HG03565 (cell line): ENCODE measurements around the gene DPYSL5.

Experiments used
- ATAC-seq: cut with Tn5 transposase; IDR thresholded peaks from one replicate; pipeline ENCODE4 v1.9.1; 2021; ENCODE audit warnings: mild to moderate bottlenecking, moderate library complexity; ENCODE audit not compliant: unreplicated experiment

The DPYSL5 gene

DNA sequence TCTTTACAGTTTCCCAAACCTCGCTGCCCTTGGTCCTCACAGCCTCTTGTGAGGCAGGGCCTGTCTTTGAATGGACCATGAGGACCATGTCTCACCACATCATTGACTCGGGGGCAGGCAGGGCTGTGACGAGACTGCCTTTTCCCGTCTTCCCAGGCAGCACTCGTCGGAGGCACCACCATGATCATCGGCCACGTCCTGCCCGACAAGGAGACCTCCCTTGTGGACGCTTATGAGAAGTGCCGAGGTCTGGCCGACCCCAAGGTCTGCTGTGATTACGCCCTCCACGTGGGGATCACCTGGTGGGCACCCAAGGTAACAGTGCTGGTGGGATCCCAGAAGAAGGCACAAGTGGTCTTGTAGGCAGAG is 76.8 kb downstream of the DPYSL5 start:
- ATAC-seq: no peak

DNA sequence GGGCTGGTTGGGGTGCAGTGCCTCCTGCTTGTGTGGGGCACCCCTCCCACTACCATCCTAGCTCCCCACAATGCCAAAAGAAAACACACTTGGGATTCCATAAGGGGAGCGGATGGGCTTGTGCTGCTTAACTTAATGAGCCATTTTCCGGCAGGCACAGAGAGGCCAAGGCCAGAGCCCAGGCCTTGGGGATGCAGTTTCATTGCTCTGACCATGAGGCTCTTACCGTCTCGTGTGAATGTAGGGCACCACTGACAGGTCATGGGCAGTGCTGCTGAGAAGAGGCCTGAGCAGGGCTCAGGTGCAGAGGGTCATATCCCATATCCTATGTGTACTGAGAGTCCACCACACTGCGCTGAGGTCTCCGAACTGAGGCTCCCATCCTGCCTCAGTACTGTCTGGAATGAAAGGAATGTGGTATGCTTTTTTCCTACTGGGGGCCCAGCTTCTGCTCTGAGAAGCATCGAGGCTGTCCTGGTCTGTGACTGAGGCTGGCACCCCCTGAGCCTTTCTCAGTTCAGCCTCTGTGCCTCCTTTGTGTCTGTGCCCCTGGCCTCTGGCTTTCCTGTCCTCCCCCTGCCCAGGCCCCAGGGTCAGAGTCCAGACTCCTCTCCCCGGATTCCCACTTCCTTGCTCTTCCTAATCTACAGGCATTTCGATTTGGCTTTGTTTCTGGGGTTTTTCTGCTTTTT is 77.3 kb downstream of the DPYSL5 start:
- no peak for ATAC-seq

DNA sequence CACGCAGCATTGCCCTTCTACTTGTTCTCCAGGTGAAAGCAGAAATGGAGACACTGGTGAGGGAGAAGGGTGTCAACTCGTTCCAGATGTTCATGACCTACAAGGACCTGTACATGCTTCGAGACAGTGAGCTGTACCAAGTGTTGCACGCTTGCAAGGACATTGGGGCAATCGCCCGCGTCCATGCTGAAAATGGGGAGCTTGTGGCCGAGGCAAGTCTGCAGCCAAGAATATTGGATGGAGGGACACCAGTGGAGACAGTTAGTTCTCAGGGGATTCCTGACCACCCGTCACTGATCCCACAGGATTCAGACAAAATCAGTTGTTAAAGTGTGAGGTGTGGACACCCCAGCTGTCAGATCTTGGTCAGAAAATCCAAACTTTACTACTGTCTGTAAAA is 79.3 kb downstream of the DPYSL5 start:
- no peak for ATAC-seq

DNA sequence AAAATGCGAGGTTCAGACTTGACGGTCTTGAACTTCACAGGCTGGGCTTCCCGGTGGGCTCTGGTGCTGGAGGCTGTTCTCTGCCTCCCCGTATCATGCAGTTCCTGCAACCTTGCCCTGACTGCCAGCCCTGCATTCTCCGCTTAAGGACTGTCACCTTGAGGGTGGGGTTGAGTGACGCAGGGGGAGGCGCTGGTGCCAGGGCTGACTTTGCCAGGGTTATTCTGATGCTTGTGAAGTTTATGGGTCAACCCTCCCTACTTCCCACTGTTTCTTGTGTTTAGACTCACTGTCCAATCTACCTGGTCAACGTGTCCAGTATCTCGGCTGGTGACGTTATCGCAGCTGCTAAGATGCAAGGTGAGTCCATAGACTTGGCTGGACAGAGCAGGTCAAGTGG is 85.0 kb downstream of the DPYSL5 start:
- no peak for ATAC-seq

DNA sequence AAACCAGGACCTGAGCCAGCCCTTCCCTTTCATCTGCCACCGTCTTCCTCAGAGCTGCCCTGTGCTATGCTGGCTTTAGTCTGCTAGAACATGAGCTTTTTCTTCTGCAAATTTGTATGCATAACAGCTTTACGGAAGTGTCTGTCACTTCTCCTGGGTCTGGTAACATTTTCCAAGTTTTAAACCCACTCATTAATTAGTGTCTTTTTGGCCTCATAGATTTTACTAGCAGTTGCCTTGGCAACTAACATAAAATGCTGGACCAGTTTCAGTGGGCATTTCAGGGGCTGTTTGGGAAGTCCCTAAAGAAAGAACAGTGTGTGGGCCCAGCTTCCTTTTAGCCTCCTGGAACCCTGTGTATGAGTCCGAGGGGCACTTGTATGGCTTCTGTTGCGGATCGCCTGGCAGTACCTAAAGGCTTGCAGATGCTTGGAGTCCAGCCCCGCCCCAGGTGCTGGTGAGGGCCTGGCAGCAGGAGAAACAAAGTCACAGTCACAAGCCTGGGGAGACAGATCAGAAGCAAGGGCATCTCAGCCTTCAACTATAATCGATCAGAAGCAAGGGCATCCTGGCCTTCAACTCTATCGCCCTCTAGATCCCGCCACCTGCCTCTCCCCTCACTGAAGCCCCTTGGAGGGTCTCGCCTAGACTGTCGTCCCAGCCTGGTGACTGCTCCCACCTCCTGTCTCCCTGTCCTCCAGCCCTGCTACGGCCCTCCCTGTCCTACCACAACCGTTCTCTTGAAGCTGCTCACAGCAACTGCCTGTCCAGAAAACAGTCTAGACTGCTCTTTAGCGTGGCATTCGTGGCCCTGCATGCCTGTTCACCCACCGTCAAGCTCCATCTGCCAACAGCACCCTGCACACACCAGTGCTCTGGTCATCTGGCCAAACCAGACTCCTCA is 85.8 kb downstream of the DPYSL5 start:
- no peak for ATAC-seq

DNA sequence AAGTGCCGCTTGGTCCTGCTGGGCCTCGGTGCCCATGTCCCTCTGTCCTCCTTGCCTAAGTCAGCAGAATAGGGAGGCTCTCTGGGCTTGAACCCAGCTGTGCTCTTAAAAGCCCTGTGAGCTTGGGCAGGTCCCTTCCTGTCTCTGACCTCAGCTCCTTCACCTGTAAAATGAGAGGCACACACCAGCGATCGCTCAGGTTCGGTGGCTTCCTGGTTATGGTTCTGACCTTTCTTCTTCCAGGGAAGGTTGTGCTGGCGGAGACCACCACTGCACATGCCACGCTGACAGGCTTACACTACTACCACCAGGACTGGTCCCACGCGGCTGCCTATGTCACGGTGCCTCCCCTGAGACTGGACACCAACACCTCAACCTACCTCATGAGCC is 86.4 kb downstream of the DPYSL5 start:
- no peak for ATAC-seq

DNA sequence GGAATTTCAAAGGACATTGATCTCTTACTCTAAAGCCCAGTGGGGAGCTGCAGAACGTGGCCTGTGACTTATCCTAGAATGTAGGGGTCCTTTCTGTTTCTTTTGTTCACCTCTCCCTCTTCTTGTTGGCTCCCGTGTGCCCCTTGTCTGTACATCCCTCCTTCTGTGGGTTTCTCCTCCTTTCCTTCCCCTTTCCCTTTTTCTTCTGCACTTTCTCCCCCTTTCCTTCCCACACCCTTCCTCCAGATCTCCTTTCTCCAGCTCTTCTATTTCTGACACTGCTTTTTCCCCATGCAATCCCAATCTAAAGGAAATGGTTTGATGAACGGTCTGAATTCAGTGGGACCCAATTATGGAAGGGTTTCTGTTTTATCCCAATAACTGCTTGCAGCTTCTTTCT is 87.1 kb downstream of the DPYSL5 start:
- ATAC-seq: no peak

DNA sequence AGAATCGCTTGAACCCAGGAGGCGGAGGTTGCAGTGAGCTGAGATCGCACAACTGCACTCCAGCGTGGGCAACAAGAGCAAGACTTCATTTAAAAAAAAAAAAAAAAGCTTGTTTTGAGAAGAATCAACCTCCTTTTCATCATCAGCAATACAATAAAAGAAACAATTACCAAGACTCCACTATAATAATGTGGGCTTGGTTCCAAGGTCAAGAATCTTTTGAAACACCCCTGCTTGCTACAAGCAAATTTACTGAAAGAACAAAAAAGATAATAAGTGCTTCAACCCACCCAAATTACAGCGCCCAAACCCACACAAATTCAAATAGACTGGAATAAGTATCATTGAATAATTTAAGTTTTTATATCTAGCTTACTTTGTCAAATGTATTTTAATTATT is 88.9 kb downstream of the DPYSL5 start:
- ATAC-seq: no peak

DNA sequence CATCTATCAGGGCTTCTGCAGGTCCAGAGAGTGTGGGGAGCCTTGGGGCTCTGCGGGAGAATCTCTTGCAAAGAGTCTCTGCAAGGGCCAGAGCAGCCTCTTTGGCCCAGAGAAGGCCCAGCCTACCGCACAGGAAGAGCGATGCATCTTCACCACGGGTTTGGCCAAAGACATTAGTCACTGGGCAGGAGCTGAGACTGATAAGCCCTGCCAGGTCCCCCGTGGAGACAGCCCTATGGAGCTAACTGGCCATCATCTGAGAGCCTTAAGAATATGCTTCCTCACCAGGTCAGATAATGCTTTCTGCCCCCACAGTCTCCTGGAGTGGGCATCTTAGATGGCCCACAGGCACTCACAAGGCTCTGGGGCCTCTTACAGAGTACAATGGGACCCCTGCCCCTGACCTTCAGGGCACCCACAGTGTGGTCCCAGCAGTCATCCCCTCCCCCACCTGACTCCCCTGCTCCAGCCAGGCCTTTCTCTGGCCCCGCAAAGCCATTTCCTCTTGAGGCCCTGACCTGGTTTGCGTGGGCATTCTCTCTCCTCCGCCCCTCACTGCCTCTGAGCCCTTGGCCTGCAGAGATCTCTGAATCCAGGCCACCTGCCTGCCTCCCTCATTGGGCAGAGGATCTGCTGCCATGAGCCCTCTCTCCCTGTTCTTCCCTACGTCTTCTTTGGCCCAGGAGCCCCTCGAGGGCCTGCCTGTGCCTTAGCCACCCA is 90.6 kb downstream of the DPYSL5 start:
- ATAC-seq: no peak

DNA sequence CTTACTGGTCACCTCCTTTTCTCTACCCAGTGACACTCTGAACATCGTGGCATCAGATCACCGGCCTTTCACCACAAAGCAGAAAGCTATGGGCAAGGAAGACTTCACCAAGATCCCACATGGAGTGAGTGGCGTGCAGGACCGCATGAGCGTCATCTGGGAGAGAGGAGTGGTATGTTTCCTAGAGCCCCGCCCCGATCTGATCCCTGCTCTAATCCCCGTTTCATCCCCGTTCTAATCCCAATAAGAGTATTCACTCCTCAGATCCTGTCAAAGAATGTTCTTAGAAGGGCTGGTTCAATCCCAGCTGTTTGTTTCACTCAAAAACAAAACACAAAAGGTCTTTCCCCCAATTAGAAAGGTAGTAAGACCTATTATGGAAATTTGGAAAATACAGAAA is 92.1 kb downstream of the DPYSL5 start:
- no peak for ATAC-seq

DNA sequence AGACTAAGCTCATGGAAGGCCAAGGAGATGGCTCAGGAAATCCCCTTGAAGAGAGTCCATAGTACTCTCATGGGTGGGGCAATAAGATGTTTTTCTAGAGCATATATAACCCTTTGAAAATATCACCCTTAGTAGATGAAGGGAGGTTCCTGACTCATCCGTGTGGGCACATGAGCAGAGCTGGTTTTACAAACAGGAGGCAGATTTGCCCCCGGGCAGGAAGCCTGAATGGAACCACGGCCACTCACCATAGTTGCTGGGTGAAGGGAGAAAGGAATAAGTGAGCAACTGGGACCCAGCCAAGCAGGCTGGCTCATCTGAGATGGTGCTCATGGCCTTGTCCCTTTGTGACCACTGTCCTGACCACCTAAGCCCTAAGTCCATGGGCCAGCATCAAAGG is 93.6 kb downstream of the DPYSL5 start:
- ATAC-seq: no peak

DNA sequence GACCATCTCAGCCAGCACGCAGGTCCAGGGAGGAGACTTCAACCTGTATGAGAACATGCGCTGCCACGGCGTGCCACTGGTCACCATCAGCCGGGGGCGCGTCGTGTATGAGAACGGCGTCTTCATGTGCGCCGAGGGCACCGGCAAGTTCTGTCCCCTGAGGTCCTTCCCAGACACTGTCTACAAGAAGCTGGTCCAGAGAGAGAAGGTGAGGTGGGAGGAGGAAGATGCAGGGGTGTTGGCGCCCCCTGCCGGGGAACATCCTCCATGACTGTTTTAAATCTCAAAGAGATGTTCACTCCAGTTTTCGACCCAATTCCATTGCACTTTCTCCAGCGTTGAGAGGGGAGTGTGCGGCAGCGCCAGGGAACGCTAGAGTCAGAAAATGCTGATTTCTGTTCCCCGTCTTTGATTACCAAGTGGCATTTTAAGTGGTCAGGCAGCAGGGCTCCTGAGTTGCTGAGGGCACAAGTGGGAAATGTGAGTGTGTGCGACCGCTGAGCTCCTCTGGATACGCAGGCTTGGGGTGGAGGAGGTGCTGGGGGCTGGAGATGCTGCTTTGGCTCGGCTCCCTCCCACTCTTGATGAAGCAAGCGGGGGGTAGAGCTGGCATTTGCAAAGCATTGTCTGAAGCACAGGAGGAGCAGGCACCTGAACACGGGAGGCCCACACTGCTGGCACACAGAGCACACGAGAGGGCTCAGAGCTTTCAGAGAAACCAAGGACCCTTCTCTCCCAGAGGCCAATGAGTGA is 94.8 kb downstream of the DPYSL5 start:
- ATAC-seq: no peak

DNA sequence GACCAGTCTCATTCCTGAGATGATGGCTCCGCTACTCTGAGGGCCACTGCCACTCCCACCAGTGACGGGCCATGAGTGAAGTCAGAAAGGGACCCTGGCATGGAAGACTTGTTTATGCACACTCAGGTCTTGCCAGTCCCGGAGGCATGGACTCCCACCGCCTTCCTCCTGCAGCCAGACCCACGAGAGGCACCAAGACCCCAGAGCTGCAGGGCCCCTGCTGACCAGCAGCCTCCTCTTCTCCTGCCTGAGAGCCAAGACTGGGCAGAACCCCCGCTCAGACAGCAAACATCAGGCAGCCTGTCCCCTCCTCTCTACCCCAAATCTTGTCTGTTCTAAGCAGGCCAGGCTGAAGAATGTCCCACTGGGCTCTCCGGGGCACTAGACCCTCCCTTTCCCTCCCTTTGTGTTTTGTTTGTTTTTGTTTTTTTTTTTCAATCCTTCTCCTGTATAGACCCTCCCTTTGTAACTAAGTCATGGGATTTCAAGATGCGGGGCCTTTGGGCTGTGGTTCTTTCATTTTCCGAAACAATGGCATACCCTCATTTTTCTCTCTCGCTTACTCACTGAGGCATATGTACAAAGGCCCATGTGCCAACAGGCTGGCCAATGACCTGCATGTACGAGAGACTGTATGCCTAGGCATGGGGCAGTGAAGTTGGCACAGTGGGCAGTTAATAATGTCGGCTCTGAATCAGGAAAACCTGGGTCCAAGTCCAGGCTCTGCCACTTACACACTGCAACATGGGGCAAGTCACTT is 98.2 kb downstream of the DPYSL5 start:
- ATAC-seq: no peak

DNA sequence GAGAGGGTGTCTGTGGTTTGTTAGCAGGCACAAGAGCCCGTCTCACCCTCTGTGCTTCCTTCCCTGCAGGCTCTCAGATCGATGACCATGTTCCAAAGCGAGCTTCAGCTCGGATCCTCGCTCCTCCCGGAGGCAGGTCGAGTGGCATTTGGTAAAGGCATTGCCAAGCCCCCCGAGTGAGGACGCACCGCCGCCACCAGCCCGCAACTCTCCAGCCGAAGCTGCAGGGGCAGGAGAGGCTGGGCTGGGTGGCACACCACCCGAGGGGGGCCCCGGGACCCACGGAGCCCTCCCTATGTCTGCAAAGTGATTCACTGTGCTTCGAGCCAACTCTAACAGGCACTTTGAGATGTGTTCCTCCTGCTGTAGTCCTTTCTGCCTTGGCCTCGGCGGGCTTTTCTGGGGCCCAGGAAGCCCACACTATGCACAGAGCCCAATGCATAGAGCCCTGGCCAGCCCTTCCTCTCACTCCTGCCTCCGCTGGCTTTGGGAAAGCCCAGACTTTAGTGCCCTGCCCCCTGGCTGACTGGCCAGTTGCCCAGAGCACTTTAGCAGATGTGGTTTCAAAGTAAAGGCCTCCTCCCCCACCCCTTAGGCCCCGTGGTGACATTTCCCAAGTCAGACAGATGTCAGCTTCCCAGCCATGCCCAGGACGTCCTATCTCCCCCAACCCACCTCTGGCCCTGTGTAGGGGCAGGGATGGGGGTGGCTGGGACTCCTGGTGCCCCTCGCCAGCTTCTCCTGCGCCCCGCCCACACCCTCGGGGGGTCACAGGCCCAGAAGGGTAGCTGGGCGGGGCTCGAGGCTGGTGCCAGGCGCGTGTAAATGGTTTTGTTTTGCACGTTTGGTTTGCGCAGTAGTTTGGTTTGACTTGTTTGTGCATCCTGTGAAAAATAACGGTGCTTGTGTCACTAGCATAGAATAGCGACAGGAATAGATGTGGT is 99.2 kb downstream of the DPYSL5 start:
- no peak for ATAC-seq

DNA sequence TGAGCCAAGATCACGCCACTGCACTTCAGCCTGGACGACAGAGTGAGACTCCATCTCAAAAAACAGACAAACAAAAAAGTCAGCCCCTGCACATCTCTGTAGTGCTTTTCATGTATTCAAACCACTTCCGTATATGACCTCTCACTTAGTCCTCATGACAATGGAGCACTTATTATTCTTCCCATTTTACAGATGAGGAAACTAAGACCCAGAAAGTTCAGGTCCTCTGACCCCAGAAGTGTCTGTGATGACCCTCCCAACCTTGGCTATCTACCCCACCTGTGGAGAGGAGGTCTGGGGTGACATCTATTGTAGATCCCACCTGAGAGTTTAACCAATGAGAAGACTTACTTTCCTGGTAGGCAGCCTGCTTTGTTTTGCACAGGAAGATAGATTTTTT is 100.9 kb downstream of the DPYSL5 start:
- ATAC-seq: no peak

DNA sequence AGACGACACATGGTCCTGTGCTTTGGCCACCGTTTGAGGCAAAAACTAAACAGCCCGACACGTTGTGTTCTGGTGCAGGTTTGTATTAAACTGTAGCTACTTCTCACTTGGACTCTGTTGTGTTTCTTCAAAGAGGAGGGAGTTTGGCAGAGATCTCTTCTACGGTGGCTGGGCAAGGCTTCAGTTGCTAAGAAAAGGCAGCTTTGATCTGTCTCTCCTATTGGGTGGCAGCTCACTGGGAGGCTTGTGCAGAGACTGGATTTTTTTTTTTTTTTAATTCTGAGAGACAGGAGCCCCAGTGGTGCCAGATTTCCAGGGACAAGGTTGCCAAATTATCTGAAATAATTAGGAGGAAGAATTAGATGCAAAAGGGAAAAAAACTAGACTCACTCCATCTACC is 102.3 kb downstream of the DPYSL5 start:
- ATAC-seq: no peak

DNA sequence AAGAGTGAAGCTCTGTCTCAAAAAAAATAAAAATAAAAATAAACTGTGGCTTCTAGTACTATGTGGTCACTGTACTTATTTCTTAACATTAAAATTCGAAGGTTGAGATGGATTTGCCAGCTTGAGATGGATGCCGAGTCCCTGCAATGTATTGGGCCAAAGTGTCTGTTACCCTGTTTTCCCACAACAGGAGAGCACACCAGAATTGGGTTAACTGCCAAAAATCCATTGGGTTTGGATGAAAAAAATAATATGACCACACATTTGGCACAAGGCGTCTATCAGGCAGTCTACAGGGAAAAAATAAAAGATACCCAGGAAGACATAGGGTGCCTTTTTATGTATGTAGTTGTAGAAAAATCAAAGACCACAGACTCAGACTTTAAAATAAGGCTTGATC is 103.3 kb downstream of the DPYSL5 start:
- no peak for ATAC-seq

DNA sequence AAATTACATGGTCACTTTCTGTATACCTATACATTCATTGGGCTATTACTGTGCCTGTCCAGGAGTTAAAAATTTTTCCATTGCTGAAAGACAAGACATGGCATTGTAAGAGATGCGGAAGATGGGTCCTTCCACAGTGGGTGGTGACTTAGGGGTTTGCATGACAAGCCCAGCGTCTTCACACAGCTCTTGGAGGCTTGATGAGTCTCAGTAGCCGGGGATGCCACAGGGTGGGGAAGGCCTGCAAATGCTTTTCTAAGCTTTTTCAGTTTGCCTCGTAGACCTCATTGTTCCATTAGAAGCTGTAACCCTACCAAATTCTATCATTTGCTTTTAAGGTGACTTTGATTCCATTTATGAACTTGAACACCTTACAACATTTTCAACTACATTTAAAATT is 104.4 kb downstream of the DPYSL5 start:
- no peak for ATAC-seq

DNA sequence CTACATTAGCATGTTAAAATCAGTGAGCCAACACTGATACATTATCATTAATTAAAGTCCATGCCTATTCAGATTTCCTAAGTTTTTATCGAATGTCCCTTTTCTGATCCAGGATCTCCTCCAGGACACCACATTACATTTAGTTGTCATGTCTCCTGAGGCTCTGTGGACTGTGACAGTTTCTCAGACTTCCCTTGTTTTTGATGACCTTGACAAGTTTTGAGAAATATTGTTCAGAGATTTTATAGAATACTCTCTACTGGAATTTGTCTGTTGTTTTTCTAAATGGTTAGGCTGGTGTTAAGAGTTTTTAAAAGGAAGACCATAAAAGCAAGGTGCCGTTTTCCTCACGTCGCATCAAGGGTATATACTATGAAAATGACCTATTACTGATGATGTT is 106.2 kb downstream of the DPYSL5 start:
- no peak for ATAC-seq
